Islet precursor cell (in vitro differentiated cells): ENCODE measurements around the gene CTNNA2.

Experiments used
- DNase-seq: peaks from one replicate; pipeline ENCODE4 v3.0.0-alpha.2; 2018

The CTNNA2 gene

DNA sequence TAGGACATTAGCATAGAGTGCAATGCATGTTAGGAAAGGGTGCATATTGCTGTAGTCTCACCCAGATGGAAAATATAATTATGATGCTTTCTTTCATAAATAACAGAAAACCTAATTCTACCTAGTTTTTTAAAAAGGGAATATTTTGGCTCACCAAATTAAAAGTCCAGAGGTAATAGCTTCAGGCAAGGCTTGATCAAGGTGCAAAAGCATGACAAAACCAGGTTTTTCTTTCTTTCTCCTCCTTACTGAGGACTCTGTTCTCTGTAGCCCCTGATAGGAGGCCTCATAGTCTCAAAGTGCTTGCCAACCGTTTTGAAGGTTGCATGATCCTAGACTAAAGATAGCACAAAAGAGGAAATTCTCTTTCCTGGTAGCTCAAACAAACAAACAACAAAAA, 349.9 kb downstream of the CTNNA2 start:
- DNase-seq = no peak

DNA sequence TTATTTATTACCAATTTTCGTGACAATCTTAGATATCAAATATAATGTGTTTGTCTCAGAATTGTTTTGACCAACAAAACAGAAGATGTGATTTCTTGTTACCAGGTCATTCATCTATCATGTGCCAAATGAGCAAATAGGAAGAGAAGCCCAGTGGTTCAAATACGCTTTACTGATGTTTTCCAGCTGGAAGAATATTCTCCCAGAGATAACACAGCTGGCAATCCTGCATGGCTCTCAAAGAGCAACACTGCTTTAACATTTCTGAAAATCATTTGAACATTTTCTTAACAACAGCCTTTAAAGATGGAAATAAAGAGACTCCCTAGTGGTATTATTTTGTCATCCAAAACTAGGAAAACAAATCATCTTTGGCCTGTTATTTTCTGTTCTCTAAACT, 359.8 kb downstream of the CTNNA2 start:
- no peak for DNase-seq

DNA sequence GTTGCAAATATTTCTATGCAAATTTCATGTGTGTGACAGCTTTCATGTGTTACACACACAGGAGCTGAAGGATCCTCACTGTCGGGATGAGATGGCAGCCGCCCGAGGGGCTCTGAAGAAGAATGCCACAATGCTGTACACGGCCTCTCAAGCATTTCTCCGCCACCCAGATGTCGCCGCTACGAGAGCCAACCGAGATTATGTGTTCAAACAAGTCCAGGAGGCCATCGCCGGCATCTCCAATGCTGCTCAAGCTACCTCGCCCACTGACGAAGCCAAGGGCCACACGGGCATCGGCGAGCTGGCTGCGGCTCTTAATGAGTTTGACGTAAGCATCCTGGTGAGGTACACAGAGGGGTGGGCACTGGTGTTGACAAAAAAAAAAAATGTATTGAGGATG, 361.2 kb downstream of the CTNNA2 start:
- no peak for DNase-seq

- DNase-seq = no peak
Measured at GRCh38 chr2:79876430-79876829, 363.6 kb downstream of the CTNNA2 start.

DNA sequence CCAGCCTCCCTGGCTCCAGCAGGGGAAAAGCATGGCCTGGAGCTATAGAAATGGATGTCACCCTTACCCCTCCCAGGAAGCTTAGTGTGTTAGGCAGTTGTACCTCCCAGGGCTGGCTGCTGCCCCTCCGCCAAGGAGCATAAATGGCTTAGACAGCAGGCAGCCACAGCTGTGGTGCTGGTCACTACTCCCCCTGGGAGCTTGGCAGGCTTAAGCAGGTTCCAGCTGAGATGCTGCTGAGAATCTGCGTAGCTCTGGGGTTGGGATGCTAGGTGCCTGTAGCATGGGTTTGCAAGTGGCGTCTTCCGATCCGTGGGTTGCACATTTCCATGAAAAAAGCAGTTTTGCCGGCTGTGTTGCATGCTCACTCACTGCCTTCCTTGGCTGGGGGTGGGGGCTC, 369.7 kb downstream of the CTNNA2 start:
- DNase-seq = no peak

- DNase-seq = no peak
Measured at GRCh38 chr2:79887747-79888374, 375.0 kb downstream of the CTNNA2 start.

DNA sequence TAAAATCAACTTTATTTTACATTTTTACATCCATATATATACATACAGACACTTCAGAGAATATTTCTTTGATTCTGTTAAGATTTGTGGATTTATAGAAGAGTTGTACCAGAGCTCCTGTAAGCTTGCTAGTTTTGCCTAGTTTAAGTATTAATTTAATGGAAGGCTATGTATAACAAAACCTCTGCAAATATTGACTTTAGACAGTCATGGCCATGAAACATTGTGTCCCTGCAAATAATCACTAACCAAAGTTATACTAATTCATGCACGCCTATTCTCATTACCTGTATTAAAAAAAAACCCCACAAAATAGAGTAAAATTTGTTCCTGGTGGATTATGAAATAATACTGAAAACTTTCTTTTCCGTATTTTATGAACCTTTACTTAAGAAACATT, 379.3 kb downstream of the CTNNA2 start:
- no peak for DNase-seq

DNA sequence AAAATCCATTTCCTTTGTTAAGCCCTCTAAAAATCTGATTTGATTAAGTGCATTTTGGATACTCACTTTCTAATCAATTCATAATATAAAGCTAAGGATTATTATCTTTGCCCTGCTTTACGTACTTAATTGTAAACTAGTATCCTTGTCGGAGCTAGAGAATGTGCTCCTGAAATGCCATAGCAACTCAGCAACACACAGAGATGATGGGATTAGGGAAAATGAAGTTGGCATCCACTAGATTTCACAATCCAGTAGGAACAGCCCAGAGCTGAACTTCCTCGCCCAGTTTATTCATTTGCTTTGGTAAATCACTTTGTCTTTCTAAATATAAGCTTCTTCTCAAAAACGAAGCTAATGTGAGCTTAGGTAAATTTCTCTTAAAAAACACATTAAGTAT, 386.3 kb downstream of the CTNNA2 start:
- DNase-seq = no peak

GRCh38 chr2:79901161-79901560, 388.3 kb downstream of the CTNNA2 start:
- DNase-seq = no peak

- no peak for DNase-seq
Measured at GRCh38 chr2:79903222-79904000, 390.6 kb downstream of the CTNNA2 start.

DNA sequence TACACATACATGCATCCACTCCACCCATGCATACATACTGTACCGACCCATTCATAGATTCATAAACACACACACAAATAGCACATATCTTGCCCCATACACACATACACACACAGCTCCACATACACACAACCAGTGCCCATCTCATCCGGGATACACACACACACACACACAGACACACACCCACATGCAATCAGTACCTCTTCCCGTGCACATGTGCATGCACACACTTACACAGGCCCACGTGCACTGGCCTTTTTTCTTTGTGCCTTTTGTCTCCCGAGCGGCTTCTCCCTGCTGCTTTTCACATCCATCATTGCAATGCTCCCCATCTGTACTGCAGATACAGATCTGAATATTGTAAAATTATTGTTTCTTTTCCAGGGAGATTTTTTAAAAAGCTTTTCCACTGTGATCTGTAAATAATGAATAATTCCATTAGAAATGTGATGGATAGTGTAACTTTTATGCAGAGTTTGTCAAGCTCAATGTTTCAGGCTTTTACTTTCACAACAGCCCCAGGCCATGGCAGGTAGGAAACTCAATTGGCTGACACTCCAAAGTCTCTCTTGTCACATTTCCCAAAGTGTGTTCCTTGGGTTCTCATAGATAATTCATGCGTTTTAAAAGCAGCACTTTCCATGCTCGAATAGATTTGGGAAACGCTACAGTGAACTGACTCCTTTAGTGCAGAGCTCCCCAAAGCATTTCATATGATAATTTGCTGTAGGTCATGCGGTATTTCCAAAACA, 393.5 kb downstream of the CTNNA2 start:
- DNase-seq = no peak

DNA sequence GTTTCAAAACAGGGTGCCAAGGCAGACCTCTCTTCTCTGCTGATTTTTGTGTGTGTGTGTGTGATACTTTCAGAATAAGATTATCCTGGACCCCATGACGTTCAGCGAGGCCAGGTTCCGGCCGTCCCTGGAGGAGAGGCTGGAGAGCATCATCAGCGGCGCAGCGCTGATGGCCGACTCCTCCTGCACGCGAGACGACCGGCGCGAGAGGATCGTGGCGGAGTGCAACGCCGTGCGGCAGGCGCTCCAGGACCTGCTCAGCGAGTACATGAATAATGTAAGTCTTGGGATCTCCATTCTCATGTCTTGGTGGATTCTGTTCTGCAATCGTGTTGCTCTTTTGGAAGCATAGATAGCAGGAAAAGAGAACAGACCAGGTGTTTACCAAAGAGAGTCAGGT, 396.7 kb downstream of the CTNNA2 start:
- no peak for DNase-seq

DNA sequence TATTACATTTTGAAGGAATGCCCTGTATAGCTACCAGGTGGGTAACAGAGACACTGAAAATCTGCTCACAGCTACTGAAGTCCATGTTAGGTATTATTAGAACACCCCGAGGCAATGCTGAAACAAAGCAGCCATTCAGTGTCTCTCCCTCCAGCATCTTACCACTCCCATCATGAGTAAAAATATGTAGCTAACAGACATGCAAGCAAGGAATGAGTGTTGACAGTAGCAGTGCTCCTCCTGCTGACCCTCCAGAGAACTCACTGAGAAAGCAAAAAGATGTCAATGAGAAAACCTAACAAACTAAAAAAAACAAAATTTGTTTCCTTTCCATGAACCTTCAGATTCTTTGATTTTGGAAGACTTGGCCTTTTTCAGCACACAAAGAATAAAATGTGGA, 397.8 kb downstream of the CTNNA2 start:
- DNase-seq = peak; percentile 73

GRCh38 chr2:79915455-79915854, 402.6 kb downstream of the CTNNA2 start:
- no peak for DNase-seq

DNA sequence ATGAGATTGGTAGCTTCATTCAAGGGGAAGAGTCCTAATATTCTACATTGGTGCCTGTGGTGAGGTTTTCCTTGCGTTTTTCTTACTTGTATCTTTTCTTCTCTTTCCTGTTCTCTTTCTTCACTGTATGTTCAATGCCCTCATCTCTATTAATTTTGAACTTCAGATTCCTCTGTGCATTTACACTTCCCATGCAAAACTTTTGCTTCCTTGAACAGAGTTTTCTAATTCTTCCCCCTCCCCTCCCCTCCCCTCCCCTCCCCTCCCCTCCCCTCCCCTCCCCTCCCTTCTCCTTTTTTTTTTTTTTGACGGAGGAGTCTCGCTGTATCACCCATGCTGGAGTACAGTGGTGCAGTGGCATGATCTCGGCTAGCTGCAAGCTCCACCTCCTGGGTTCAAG, 403.4 kb downstream of the CTNNA2 start:
- DNase-seq = no peak

DNA sequence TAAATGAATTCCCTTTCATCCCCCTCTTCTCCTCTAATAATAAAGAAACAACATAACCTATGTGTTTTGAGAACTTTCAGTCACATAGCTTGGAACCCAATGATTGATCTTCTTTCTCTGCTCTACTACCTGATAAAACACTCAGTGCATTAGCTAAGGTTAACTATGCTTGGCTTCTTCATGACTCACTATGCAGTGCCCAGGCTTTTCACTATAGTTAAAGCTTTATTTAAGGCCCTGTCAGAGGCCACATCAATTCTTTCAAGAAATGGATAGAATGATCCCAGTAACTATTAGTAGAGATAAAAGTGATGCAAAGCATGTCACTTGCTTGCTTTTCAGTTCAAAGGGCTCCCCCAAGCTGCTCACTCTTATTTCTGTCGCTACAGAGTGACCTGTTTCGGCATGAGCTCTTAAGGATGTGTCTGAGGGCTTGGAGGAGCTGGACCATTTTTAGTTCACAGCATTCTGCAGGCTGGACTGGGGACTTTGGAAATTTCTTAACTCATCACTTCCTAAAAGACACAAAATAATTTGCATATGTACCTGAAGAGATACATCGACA, 407.7 kb downstream of the CTNNA2 start:
- DNase-seq = no peak

DNA sequence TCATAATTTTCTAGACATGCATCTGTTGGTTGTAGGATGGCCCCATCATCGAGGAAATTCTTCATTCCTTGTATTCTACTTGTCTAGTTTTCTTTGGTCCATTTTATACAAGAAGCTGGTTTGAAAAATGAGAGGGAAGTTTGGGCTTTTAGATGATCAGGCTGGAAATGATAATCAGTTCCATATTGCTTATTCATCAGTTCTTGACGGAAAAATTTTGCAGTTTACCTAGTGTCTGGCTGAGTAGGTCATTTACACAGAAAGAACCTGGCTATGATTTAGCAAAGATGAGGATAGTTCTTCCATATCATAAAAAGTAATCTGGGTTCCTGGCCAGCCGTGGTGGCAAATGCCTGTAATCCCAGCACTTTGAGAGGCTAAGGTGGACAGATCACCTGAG, 416.8 kb downstream of the CTNNA2 start:
- no peak for DNase-seq

DNA sequence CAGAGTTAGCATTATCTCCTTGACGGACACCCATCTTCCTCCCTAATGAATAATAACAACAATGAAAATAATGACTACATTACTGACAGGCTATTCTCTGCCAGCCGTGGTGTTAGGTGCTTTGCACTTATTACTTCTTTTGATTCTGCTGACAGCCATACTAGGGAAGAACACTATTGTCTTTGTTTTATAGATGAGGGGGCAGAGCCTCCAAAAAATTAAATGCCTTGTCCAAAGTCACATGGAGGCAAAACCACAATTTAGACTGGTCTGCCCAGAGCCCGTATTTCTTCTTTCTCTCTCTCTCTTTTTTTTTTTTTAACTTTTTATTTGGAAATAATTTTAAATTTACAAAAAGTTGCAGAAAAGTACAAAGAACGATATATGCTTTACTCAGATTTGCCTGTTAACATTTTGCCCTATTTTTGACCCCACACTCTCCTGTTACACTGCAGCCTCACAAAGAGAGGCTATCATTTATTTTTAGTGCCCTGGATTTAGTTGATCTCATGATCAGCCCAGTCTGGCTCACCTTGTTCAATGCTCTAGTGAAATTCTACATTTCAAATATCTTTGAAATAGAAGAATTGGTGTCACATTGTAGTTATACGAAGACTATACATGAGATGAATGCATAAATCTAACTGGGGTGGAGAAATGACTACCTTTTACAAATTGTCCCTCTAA, 422.3 kb downstream of the CTNNA2 start:
- no peak for DNase-seq

GRCh38 chr2:79935771-79936657, 423.2 kb downstream of the CTNNA2 start:
- DNase-seq = peak; percentile 80

GRCh38 chr2:79936715-79937114, 423.9 kb downstream of the CTNNA2 start:
- DNase-seq = no peak

- DNase-seq = no peak
Measured at GRCh38 chr2:79938648-79939047, 425.8 kb downstream of the CTNNA2 start.

GRCh38 chr2:79940364-79940763, 427.5 kb downstream of the CTNNA2 start:
- DNase-seq = no peak
